Fibroblast of skin of abdomen (primary cell): ENCODE results near the gene PDRG1.
"Not testable (repeated sequence)": the region's sequence is repeated elsewhere in the genome, so short reads cannot be mapped to it uniquely, and the experiment has no call there.

Source experiments
- DNase-seq: peaks from one replicate; pipeline ENCODE4 v3.0.0-alpha.2; 2013

The PDRG1 gene

DNA sequence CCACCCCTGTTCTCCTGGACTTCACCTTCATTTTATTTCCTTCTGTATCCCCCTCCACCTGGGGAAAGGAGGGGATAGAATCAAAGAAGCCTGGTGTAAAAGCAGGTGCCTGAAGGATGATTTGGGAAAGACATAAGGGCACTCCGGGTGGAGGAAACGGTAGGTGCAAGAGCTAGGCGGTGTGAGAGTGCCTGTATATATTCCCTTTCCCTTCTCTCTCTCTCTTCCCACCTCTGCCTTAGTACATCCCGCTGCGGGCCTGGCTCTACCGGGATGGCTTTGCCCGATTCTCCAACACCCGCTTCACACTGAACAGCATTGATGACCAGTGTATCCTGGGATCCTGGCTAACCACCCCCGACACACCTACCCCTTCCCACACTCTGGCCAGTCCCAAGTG lies 26.2 kb downstream of the PDRG1 start:
- DNase-seq = no peak

DNA sequence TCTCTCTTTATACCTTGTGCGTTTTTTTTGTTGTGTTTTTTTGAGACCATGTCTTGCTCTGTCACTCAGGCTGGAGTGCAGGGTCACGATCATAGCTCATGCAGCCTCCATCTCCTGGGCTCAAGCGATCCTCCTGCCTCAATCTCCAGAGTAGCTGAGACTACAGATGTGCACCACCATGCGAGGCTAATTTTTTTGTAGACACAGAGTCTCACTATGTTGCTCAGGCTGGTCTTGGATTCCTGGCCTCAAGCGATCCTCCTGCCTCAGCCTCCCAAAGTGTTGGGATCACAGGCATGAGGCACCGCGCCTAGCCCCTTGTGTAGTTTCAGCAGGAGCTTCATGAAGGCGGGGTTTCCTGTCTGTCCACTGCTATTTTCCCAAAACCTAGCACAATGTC lies 27.3 kb downstream of the PDRG1 start:
- DNase-seq = no peak

DNA sequence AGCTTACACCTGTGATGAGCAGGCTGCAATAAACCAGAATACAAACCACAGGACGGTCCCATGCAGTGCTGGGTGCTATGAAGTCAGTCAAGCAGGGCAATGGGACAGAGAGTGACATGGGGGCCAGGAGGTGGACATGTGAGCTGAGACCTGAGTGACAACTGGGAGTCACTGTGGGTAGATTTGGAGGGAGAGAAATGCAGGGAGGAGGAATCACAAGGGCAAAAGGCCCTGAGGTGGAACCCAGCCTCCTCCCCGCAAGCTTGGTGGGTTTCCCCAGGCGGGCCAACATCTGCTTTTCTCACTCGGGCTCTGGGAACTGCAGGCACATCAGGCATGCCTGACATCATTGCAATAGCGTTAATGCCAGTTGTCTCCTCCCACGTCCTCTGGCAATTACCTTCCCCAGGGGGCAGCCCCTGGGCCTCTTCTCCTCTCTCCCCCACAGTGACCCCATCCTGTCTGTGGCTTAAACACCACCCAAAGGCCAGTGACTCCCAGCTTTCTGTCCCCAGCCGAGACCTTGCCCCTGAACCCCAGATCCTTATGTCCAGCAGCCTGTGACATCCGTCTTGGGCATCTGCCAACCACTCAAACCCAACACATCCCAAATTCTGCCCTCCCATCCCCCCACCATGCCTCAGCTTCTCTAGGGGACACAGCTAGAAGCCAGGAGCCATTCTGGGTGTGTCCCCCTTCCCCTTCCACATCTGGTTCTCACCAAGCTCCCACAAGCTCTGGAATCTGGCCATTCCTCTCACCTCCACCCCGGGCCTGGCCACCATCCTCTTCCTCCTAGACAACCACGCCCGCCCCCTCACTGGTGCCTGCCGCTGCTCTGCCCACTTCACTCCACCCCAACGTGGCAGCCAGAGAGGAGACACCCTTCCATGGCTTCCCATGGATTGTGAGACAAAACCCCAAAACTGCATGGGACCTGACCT lies 28.2 kb downstream of the PDRG1 start:
- no peak for DNase-seq

DNA sequence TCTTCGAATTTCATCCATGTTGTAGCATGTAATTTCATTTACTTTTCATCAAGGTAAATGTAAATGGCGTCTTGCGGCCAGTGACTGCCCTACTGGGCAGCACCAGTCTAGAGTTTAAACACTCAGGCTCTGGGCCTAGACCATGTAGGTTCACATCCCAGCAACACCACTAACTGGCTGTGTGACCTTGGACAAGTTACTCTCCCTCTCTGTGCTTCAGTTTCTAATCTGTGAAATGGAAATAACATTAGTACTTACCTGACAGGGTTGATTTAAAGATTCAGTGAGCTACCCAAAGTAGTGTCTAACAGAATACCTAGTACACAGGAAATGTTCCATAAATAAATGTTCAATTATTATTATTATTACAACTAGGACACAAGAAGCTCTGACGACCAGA lies 29.3 kb downstream of the PDRG1 start:
- no peak for DNase-seq

DNA sequence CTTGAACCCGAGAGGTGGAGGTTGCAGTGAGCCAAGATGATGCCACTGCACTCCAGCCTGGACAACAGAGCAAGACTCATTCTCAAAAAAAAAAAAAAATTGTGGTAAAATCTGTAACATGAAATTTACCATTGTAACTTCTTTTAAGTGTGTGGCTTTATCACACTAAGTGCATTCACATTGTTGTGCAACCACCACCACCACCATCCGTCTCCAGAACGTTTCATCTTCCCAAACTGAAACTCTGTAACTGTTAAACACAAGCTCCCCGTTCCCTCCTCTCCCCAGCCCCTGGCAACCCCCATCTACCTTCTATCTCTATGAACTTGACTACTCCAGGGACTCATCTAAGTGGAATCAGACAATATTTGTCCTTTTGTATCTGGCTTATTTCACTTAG lies 29.7 kb downstream of the PDRG1 start:
- no peak for DNase-seq

DNA sequence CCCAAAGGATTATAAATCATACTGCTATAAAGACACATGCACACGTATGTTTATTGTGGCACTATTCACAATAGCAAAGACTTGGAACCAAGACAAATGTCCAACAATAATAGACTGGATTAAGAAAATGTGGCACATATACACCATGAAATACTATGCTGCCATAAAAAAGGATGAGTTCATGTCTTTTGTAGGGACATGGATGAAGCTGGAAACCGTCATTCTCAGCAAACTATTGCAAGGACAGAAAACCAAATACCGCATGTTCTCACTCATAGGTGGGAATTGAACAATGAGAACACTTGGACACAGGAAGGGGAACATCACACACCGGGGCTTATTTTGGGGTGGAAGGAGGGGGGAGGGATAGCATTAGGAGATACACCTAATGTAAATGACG lies 30.4 kb downstream of the PDRG1 start:
- not testable (repeated sequence) for DNase-seq

DNA sequence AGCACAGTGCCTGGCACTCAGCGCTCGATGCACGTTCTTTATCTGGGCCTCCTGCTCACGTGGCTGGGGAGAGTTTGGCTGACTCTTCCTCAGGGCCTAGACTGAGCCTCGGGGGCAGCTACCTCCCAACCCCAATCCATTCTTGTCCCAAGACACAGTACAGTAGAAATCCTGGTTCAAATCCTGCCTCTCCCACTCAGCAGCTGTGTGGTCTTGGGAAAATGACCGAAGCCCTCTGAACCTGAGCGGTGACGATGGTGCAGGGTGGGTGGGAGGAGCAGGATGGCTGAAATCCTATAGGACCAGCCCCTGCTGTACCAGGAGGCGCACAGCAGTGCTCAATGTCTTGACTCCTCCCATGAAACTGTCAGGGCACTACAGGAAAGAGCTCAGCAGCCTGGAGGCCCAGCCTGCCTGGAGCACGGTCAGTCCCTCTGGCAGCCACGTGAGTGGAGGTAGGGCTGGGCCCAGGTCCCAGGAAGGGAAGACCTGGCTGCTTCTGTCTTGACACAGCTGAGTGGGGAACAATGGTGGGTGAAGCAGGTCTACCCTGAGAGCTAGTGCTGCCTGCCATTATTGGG lies 31.5 kb downstream of the PDRG1 start:
- DNase-seq = no peak

DNA sequence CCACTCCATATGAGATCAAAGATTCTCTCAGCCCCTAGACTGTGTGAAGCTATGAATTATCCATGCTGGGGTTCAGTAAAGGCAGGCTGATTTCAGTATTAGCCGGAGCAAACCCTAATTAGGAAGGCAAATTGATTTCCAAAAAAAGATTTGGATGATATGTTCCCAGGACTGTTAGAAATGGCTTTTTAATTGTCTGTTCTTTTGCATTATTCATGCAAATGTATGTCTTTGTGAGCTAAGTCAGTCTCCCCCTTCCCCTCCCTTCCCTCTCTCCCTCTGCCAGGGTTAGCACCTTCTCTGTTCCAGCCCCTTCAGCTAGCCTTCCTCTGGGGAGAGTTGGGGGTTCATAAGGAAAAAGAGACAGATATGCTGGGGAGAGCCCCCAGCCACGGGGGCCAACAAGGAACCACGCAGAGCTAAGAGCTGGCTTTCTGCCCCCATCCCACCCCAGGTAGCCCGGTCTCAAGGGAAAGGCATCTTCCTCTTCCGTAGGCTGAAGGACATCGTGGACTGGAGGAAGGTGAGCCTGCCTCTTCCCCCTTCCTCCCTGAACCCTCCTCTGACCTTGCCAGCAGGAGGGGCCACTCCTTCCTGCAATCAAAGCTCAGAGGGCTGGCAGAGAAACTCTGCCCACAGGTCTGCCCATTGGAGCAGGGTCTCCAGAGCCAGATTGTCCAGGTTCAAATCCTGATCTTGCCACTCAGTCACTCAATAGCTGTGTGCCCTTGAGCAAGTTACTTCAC lies 32.3 kb downstream of the PDRG1 start:
- DNase-seq = no peak

DNA sequence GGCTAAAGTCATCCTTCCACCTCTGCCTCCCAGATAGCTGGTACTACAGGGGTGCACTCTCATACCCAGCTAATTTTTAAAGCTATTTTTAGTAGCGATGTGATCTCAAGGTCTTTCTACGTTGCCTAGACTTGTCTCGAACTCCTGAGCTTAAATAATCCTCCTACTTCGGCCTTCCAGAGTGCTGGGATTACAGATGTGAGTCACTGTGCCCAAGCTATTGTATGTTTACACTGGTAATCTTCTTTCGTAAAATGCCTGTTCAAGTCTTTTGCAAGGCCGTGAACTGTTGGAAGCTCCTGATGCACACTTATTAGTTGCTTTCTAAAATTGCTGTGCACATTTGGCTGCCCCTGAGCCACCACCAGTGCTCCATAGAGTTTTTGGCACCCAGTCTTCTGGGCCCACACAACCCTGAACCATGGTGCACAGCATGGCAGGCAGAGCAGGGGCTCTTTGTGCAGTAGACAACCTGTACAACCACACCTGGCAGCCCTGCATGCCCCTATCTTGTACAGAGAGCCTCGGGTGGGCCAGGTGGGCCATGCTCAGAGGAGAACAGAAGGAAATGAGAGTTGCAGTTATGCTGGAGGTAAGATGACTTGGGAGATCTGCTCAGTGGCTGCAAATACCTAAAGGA lies 33.3 kb downstream of the PDRG1 start:
- DNase-seq = no peak

DNA sequence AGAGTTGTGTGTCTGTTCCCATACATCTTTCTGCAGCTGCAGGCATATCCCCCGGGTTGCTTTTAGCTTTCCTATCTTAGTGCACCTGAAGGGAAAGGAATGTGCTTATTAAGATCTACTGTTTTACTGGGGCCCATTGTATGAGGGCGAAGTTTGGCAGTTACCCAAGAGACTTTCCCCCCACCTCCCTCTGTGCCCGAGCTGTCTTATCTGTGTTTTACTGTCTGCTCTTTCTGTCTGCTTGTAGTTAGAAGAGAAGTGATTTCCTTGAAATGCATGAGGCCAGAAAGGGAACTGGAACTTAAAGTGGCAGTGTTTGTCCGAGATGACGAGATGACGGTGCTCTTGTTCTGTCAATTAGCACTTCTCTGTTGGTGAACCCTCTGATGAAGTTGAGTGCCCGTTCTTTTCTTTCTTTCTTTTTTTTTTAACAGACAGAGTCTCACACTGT lies 33.9 kb downstream of the PDRG1 start:
- not testable (repeated sequence) for DNase-seq

DNA sequence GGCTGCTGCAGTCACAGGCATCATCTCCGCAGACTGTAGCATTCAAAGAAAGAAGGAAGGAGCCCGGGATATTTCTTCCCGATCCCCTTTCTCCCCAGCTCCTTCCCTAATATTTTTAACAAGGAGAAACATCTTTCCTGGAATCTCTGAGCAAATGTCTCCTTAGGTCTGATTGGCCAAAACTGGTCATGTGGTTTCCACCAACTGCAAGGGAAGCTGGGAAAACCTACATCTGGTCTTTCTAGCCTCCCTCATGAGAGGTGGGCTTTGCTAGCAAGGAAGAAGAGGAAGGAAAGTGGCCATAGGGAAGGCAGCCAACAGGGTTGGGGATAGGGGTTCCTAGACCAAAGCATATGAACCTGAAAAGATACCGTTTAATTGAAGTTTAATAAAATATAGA lies 35.1 kb downstream of the PDRG1 start:
- DNase-seq = no peak

DNA sequence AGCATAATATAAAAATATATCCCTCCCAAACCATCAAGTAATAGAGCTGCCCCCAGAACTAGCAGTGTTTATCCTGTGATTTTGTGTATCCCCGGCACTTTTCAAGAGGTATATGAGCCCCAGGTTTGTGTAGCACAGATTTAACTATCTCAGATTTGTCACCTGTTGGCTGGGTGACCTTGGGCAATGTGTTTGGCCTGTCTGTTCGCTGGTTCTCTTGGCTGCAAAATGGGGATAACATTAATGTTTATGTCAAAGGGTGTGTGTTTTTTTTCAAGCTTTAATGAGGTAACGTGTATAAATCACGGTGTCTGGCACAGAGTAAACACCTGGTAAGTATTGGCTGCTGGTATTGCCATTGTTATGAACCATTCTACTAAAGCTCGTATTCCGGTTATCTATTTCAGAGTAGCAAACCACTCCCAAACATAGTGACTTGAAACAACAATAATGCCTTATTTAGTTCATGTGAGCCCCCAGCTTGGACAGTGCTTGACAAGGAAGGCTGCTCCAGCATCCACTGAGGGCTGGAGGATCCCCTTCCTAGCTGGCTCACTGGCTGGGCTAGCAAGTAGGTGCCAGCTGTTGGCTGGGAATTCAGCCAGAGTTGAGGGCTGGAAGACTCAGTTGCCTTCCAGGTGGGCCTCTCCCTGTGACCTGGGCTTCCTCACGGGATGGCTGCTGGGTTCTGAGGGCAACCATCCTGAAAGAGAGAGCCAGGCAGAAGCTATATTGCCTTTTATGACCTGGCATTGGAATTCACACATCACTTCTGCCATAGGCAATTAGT lies 36.2 kb downstream of the PDRG1 start:
- DNase-seq = no peak

DNA sequence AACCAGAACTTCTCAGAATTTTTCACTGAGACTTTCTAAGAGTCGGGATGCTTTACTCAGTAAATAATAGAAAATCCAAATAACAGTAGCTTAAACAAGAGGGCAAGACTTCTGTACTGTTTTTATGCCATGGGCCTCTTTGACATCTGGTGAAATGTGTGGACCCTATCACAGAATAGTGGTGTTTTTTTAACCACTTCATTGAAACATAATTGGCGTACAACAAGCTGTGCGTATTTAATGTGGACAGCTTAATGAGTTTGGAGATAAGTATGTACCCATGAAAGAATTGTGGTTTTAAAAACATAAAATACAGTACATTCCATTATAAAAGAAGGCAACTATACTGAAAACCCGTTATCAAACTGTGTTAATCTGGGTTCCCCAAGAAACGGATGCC lies 37.7 kb downstream of the PDRG1 start:
- no peak for DNase-seq

DNA sequence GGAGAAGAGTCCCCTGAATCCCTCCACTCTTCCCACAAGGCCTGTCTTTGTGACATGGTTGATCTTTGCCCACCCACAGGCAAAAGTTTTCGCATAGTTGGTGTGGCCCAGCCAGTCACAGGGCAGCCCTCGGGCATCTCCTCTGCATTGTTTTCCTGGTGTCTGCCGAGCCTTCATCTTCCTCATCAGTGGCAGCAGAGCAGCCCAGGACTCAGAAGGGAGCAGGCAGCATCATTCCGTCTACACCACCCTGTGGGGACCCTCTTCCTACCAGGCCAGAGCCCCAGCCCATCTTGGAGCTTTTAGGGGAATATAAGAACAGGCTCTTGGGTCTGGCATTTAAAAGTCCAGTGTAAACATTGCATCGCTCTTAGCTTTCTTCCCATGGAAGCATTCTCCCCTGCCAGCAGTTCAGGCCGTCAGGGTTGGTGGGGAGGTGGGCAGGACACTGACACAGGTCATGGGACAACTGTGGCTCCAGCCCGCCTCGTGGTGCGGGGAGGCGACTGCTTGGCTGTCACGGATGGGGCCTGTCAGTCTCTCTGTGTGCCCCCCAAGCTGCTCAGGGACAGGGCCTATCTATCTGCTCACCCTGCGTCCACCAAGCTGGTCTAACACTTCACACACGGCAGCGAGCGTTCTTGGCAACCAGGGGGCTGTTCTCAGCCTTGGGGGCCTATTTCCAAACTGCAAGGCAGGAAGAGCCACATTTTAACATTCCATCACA lies 38.3 kb downstream of the PDRG1 start:
- no peak for DNase-seq

DNA sequence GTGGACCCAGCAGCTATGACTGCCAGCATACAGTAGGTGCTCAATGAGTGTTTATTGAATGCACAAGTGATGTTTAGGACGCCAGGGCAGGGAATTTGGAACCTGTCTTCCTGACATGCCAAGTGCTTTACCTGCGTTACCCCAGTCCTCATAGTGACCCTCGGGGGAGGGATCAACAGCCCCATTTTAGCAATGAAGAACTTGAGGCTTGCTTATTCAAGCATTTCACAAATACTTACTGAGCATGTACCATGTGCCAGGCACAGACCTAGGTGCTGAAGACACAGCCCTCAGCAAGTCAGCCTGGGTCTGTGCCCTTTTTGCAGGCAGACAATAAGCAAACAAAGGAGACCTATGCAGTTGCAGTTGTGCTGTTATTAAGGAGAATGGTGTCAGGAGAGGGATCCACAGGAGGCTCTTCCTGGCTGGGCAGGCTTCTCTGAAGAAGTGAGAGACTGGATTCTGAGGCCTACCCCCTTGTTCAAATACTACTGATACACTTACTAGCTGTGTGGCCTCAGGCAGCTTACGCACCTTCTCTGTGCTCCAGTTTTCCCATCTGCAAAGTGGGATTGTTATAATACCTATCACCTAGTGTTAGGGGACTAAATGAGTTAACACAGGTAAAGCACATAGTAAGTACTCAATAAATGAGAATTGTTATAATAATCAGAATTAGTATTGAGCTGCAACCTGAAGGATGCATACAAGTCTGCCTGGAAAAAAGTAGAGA lies 41.6 kb downstream of the PDRG1 start:
- DNase-seq = no peak

DNA sequence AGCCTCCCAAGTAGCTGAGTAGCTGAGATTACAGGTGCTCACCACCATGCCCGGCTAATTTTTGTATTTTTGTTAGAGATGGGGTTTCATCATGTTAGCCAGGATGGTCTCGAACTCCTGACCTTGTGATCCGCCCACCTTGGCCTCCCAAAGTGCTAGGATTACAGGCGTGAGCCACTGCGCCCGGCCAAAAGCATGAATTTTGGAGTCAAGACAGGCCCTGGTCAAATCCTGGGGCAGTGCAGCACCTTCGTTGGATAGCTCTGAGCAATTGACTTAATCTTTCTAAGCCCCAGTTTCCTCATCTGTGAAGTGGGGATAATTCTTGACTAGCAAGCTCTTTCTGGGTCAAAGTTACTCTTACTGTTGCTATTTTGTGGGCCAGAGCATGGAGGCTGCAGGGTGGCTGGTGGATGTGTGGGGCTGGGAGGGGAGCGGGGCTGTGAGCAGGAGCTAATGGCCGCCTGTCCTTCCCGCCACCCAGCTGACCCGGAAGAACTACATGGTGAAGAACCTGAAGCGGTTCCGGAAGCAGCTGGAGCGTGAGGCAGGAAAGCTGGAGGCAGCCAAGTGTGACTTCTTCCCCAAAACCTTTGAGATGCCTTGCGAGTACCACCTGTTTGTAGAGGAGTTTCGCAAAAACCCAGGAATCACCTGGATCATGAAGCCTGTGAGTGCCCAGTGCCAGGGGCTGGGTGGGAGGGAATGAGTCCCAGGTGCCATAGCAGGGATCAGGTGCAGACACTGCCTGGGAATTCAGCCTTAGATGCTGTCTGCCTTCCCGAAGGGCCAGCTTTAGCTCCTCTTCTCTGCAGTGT lies 42.4 kb downstream of the PDRG1 start:
- DNase-seq = no peak

DNA sequence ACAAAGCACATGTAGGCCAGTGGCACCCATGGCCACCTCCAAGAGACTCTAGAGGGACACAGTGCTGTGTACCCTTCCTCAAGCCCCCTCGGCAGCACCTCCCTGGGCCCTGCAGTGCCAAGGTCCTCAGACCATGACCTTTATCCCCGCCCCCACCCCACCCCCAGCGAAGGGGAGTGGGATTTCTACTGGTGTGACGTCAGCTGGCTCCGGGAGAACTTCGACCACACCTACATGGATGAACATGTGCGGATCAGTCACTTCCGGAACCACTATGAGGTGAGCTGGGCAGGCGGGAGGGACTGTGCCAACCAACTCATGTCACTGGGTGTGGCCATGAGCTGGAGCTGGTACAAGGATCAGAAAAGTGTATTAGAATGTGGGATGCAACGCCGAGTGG lies 43.4 kb downstream of the PDRG1 start:
- no peak for DNase-seq

DNA sequence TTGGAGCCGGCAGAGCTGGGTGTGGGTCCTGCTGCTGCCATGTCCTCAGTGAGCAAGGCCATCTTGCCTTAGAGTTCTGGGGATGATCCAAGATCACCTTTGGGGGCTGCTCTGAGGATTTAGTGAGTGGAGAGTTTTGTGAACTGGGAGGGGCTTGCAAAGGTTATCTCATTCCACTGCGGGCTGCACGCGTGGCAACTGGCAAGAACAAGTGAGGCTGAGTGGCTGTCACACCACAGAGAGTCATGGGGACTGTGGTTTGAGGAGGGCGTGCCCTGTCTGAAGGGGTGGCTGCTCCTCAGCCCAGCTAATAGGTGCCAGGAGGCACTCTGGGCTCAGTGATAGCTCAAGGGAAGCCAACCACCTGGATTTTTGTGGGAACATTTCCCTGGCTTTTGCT lies 43.8 kb downstream of the PDRG1 start:
- DNase-seq = no peak

DNA sequence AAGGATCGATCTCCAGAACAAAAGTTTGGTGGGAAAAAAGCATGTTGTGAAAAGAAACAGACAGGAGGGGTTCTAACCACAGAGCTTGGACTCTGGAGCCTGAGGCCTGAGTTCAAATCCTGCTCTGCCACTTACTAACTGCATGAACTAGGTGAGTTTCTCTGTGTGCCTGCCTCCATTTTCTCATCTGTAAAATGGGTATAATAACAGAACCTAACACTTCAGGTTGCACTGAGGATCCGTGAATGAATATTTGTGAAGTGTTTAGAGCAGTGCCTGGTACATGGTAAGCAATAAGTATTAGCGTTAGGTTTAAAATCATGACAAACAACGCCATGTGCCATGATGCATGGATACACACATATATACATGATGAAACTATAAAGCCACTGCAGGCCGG lies 44.8 kb downstream of the PDRG1 start:
- no peak for DNase-seq

DNA sequence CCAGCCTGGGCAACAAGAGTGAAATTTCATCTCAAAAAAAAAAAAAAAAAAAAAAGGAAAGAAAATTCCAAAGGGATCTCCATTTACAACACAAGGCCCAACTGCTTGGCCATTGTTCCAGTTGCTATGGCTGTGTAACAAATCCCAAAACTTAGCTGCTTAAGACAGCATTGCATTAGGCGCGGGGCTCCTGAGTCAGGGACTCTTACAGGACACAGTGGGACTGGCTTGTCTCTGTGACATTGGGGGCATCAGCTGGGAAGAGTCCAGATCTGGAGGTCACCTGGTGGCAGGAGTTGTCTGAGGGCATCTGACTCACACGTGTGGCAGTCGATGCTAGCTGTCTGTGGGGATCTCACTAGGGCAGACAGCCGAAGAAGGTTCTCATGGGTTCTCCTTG lies 45.8 kb downstream of the PDRG1 start:
- DNase-seq = no peak
